ENCODE results near the gene KCNK7.

The KCNK7 gene

GRCh38 chr11:65610404-65610803 is 14.8 kb upstream of the KCNK7 start:
- no peak for DNase-seq

GRCh38 chr11:65609665-65610064 is 14.1 kb upstream of the KCNK7 start:
- no peak for DNase-seq

- DNase-seq, result no peak
These were observed 13.6 kb upstream of the KCNK7 start for GRCh38 chr11:65609229-65609628.

GRCh38 chr11:65607614-65608426 is 12.2 kb upstream of the KCNK7 start:
- no peak for DNase-seq

GRCh38 chr11:65606876-65607613 is 11.4 kb upstream of the KCNK7 start:
- DNase-seq, result no peak

GRCh38 chr11:65604258-65604657 is 8.7 kb upstream of the KCNK7 start:
- no peak for DNase-seq

- no peak for DNase-seq
These were observed 4.3 kb upstream of the KCNK7 start for GRCh38 chr11:65599955-65600246.

- DNase-seq, result no peak
These were observed 3.8 kb upstream of the KCNK7 start for GRCh38 chr11:65599216-65599954.

- DNase-seq, result no peak
These were observed 2.7 kb upstream of the KCNK7 start for GRCh38 chr11:65598258-65598699.

GRCh38 chr11:65596520-65596919 is 920 bp upstream of the KCNK7 start:
- DNase-seq, result no peak

- no peak for DNase-seq
These were observed 469 bp downstream of the KCNK7 start for GRCh38 chr11:65595131-65595530.

GRCh38 chr11:65593518-65594414 is 1.8 kb downstream of the KCNK7 start:
- DNase-seq, result peak; percentile 36 to 51

GRCh38 chr11:65592858-65593517 is 2.6 kb downstream of the KCNK7 start:
- no peak for DNase-seq

GRCh38 chr11:65591939-65592857 is 3.4 kb downstream of the KCNK7 start:
- no peak for DNase-seq

GRCh38 chr11:65590240-65590738 is 5.3 kb downstream of the KCNK7 start:
- no peak for DNase-seq

GRCh38 chr11:65589444-65590239 is 6.0 kb downstream of the KCNK7 start:
- no peak for DNase-seq

- DNase-seq, result peak; percentile 60 to 73
These were observed 7.2 kb downstream of the KCNK7 start for GRCh38 chr11:65588199-65589054.

- no peak for DNase-seq
These were observed 8.9 kb downstream of the KCNK7 start for GRCh38 chr11:65586676-65587075.

- no peak for DNase-seq
These were observed 9.4 kb downstream of the KCNK7 start for GRCh38 chr11:65586247-65586630.
